AG04450 (cell line): ENCODE results near the gene IKBKG. TPM values are rescaled to one million over a fixed set of nuclear protein-coding genes. Genes with fewer than 3 reads are reported as not detected.
"Not testable (repeated sequence)": the region's sequence is repeated elsewhere in the genome, so short reads cannot be mapped to it uniquely, and the experiment has no call there.

Source experiments
- CTCF ChIA-PET: fragments of 300-600, 350-600 bp; formaldehyde crosslinking; extraction: SDS; loops from one replicate; lab custom pipeline; 2022; ENCODE audit warnings: antibody characterized with exemption, inconsistent platforms; lab: Charles Lee
- POLR2A ChIA-PET: fragments of 350-600 bp; formaldehyde crosslinking; extraction: SDS; loops from one replicate; lab custom pipeline; 2021; ENCODE audit warnings: antibody characterized with exemption, inconsistent platforms; lab: Yijun Ruan, JAX
- DNase-seq: peaks from one replicate; pipeline ENCODE4 v3.0.0-alpha.2; 2011; ENCODE audit warnings: low read depth, low spot score
- H3K27ac ChIP-seq: one replicate; pipeline ENCODE4 v1.5.1; 2012; ENCODE audit warnings: low read depth, low read length, control low read depth
- H3K27me3 ChIP-seq: one replicate; pipeline ENCODE4 v1.6.0; 2012; ENCODE audit warnings: low read length; ENCODE audit not compliant: control insufficient read depth, insufficient read depth
- H3K4me3 ChIP-seq: 2 replicates; pipeline ENCODE4 v1.5.1; 2011; ENCODE audit warnings: mild to moderate bottlenecking, low read depth, low read length, control low read depth
- H3K9me3 ChIP-seq: 2 replicates; pipeline ENCODE4 v1.5.1; 2012; ENCODE audit warnings: low read length; ENCODE audit not compliant: control insufficient read depth, insufficient read depth
- polyA plus RNA-seq: library from polyadenylated mRNA; depleted of rRNA; stranded (reverse); fragments of >200 nt; gene quantifications from 2 replicates; pipeline ENCODE4 v1.2.3, GENCODE V29; 2011
- TF ChIP-seq, protein P1 (sequence below): IDR thresholded peaks from 2 replicates; pipeline ENCODE4 v1.5.1; 2011; ENCODE audit warnings: low read depth, low read length, control low read depth, inconsistent platforms

IKBKG gene
- polyA plus RNA-seq, 1 experiment = 25.1 TPM

GRCh38 chrX:154534526-154535322, 12.7 kb upstream of the IKBKG start:
- POLR2A ChIA-PET = no interaction called here
- CTCF ChIA-PET = interaction anchor here (0.8 kb wide), 1 partner anchor 127 kb away, joined by 3 read pairs; no protein-coding TSS in a partner anchor
- Histone ChIP-seq H3K27ac (peak overlapping the region; percentile 47), H3K4me3 (no peak overlapping the region), H3K9me3 (no peaks in the 10 kb centered on the region), H3K27me3 (no peaks in the 10 kb centered on the region)
- TF ChIP-seq, protein P1, sequence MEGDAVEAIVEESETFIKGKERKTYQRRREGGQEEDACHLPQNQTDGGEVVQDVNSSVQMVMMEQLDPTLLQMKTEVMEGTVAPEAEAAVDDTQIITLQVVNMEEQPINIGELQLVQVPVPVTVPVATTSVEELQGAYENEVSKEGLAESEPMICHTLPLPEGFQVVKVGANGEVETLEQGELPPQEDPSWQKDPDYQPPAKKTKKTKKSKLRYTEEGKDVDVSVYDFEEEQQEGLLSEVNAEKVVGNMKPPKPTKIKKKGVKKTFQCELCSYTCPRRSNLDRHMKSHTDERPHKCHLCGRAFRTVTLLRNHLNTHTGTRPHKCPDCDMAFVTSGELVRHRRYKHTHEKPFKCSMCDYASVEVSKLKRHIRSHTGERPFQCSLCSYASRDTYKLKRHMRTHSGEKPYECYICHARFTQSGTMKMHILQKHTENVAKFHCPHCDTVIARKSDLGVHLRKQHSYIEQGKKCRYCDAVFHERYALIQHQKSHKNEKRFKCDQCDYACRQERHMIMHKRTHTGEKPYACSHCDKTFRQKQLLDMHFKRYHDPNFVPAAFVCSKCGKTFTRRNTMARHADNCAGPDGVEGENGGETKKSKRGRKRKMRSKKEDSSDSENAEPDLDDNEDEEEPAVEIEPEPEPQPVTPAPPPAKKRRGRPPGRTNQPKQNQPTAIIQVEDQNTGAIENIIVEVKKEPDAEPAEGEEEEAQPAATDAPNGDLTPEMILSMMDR = peak; percentile 87
- no peak for DNase-seq

- POLR2A ChIA-PET = no interaction called here
- TF ChIP-seq, protein P1 = no peak
These were observed 11.5 kb upstream of the IKBKG start for GRCh38 chrX:154535892-154536291.

DNA sequence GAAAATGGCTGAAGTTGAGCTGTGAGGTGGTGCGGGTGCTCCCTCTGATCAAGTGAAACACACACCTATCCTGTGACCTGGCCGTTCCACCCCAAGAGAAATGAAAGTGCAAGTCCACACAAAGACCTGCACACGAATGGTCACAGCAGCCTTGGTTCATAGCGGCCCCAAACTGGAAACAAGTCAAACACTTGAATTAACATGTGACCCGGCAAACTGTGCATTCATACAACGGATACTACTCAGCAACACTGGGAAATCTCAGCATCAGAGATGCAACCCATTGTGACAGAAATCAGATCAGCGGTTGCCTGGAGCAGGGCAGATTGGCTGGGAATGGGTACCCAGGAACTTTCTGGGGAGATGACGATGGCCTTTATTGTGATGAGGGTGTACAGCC, 8.3 kb upstream of the IKBKG start:
- H3K4me3 ChIP-seq = no peak overlapping the region
- H3K27ac ChIP-seq = no peak overlapping the region
- TF ChIP-seq, protein P1 = no peak
- CTCF ChIA-PET = no interaction called here
- POLR2A ChIA-PET = no interaction called here
- DNase-seq = no peak
- no peaks in the 10 kb centered on the region for H3K9me3 ChIP-seq
- H3K27me3 ChIP-seq = no peaks in the 10 kb centered on the region

More at GRCh38 chrX:154535892-154536291, 11.5 kb upstream of the IKBKG start:
- H3K27me3 ChIP-seq = no peaks in the 10 kb centered on the region
- no peak for DNase-seq
- CTCF ChIA-PET = interaction anchor here (0.8 to 0.9 kb wide), 2 partner anchors 128 to 133 kb away, joined by 3 read pairs; no protein-coding TSS in a partner anchor
- no peak overlapping the region for H3K4me3 ChIP-seq
- H3K9me3 ChIP-seq = no peaks in the 10 kb centered on the region
- no peak overlapping the region for H3K27ac ChIP-seq

GRCh38 chrX:154540365-154540764, 7.1 kb upstream of the IKBKG start:
- ChIA-PET CTCF (interaction anchor here (0.6 to 1.1 kb wide), 2 partner anchors 14 to 106 kb away, joined by 3 to 5 read pairs; no protein-coding TSS in a partner anchor), POLR2A (interaction anchor here (0.7 kb wide), 1 partner anchor 9 kb away, joined by 9 read pairs; no protein-coding TSS in a partner anchor)
- not testable (repeated sequence) for H3K9me3 ChIP-seq, H3K27ac ChIP-seq, H3K4me3 ChIP-seq, DNase-seq, H3K27me3 ChIP-seq

DNA sequence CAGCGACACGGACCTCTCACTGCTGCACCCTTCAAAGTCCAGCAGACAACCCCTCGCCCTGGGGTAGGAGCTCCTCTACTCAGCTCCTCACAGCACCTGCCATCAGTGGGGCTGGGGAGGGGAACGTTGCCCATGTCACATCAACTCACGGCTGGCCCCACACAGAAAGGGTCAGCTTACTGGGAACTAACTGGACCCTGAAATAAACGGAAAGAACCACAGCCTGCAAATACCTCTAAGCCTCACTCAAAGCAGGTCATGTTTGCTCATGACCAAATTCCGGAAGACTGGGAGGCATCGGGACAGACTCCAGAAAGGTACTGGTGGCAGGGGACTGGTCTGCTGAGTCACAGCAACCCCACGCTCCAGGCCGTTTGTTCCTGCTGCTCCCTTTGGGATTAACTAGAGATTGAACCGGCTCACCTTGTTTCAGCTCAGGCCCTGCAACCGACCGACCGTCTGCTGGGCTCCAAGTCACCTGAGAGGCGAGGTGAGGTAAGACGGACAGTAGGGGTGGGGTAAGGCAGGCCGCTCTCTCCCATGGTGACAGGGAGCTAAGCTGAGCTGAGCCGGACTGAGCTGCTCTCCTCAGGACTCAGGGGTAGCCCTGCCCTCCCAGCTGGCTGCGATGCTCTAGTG, 6.4 kb upstream of the IKBKG start:
- TF ChIP-seq, protein P1 = no peak
- no peaks in the 10 kb centered on the region for H3K9me3 ChIP-seq
- CTCF ChIA-PET = interaction anchor here (1.1 kb wide), 1 partner anchor 14 kb away, joined by 3 read pairs; no protein-coding TSS in a partner anchor
- H3K27me3 ChIP-seq = no peaks in the 10 kb centered on the region
- no peak overlapping the region for H3K4me3 ChIP-seq
- no peak for DNase-seq
- peak overlapping the region; percentile 97 for H3K27ac ChIP-seq
- POLR2A ChIA-PET = interaction anchor here (0.6 to 1.2 kb wide), 2 partner anchors 9 to 15 kb away, joined by 3 read pairs; no protein-coding TSS in a partner anchor
